Activated T-cell treated with anti-CD3 and anti-CD28 coated beads, Interleukin-2, amount 50 U/mL, for 48 hours (primary cell): Measurements from ENCODE around the gene TMEM151B.
A peak's percentile ranks its signal among the peaks of the same experiment; 100 is the strongest.
"Not testable (repeated sequence)": the region's sequence is repeated elsewhere in the genome, so short reads cannot be mapped to it uniquely, and the experiment has no call there.

Source experiments
- DNase-seq, 2 experiments: peaks; one replicate each; pipeline ENCODE4 v3.0.0-alpha.2; 2020

The TMEM151B gene

DNA sequence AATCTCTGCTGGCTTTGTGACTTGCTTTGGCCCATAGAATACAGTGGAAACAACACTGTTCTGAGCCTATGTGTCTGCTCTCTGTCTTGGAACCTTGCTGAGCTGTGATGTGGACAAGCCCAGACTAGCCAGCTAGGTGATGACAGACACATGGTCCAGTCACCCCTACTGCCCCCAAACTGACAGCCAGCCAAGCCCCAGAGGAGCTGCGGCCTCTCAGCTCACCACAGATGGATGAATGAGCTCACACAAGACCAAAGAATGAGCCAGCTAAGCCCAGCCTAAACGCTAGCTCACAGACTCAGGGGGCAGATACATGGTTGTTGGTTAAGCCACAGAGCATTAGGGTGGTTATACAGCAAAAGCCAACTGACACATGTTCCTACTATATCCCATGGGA lies 38.8 kb downstream of the TMEM151B start:
- DNase-seq = no peak

DNA sequence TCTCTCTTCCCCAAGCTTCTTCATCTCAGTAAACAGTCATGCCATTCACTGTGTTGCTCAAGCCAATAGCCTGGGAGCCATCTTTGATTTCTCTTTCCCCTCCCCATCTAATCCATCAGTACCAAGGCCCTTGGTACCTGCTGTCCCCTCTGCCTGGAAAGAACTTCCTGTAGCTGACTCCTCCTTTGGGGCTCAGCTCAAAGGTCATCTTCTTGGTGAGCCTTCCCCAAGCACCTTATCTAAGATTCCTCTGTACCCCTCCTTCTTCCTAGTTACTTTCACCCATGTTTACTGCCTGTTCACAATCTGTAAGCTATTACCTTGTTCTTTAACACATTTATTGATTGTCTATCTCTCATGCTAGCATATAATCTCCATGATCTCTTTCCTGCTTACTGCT lies 39.4 kb downstream of the TMEM151B start:
- DNase-seq = no peak

DNA sequence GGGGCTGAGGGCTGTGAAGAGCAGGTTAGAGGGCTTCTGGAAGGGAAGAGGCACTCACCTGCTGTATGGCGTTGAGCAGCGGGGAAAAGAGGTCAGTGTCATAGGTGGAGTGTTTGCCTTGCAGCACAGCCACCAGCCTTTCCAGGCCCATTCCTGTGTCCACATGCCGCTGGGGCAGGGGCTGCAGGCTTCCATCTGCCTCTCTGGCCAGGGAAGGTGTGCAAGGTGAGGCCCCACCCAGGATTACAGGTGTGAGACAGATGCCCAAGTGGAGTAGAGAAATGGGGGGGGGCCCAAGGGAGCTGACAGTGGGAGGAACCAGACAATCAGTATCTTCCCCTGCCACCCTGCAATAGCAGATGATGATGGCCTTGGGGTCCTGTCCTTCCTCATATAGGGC lies 40.0 kb downstream of the TMEM151B start:
- no peak for DNase-seq

DNA sequence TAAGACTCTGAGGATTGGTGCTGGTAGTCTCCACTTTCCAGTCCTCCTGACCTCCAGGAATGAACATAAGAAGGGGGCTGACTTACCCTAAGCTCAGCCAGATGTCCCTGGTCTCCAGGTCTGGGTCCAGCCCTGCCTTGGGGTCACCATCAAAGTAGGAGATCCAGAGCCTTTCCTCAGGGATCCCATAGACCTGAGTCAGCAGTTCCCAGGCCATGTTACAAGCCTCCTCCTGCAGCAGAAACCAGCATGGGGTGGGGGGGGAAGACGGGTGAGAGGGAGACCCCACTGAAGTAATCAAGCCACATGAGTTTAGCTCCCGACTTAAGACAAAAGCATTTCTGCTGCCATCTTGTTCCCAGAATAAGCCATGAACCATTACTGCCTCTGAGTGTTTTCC lies 41.1 kb downstream of the TMEM151B start:
- DNase-seq = no peak

DNA sequence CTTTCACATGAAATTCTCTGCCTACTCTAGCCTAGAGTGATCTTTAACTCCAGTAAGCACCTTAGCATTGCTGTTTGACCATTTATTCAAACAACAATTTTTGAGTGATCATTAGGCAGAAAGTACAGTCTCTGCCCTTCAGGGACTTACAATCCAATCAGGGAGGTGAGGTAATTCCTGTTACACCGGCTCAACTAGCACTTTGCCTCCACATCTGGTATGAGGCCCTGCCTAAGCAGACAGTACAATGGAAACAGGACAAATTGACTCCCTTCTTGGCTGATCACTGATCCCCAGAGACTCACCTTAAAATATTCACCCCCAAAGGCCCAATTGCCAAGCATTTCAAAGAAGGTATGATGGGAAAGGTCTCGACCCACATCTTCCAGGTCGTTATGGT lies 41.5 kb downstream of the TMEM151B start:
- no peak for DNase-seq

DNA sequence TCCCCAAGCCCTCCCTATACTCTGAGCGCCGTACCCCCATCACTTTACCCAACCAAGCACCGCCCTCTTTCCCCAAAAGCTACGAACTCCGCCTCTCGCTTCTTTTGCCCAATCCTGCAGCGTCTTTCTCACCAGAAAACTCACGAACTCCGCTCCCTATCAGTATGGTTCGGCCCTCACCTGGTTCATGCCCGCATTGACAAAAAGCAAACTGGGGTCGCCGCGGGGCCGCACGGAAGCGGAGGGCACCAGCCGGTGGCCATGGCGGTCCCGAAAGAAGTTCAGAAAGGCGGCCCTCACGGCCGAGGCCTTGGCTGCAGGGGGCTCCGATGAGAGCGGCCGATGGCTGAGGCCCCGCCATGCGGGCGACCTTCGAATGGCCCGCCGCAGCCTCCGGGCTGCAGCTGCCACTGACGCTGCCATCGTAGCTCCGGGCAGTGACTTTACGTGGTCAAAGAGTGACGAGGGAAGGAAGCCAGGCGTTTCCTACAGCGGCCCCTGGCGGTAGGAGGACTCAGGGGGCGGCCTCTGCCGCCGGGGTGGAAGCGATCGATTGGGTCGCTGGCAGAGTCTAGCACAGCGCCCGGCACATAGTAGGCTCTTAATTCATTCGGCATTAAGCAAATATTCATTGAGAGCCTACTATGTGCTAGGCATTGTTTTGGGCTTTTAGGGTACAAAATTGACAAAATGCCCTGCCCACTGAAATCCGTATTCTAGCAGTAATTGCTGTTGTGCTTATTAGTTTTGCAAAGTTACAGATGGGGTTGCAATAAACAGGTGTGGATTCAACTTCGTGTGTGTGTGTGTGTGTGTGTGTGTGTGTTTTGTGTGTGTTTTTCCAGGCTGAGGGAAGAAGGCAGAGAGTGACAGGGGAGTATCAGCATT lies 42.9 kb downstream of the TMEM151B start, which contains the start of gene AARS2:
AARS2 (minus strand) TSS at position 447 of the 888 bp plus-strand sequence; CDS start at position 423, 24 bp downstream.
- peak; percentile 97 to 98 for DNase-seq

DNA sequence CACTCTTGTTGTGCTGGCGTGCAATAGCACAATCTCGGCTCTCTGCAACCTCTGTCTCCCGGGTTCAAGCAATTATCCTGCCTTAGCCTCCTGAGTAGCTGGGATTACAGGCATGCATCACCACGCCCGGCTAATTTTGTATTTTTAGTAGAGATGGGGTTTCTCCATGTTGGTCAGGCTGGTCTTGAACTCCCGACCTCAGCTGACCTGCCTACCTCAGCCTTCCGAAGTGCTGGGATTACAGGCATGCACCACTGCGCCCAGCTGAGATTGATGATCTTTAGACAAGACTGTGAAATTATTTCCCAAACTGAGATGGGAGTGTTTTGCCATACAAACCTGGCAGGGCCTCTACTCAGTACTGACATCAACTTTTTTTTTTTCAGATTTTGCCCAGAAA lies 44.4 kb downstream of the TMEM151B start:
- DNase-seq = not testable (repeated sequence)

DNA sequence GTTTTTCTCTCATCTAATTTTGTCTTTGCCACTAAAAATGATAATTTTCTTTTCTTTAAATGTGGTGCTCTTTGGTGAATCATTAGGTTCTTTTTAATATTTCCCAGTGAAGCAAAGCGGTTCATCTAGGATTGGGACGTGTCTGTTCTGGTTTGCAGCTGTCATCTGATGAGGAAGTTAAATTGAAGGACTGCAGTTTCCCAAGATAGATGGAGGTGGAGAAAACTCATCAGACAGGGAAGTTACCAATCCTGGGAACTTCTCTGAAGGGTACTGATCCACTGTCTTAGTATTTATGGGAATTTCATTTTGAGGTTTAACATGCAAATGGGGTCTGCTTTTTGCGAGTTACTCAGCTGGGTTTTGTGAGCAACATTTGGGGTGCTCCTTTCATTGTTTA lies 45.3 kb downstream of the TMEM151B start:
- no peak for DNase-seq

DNA sequence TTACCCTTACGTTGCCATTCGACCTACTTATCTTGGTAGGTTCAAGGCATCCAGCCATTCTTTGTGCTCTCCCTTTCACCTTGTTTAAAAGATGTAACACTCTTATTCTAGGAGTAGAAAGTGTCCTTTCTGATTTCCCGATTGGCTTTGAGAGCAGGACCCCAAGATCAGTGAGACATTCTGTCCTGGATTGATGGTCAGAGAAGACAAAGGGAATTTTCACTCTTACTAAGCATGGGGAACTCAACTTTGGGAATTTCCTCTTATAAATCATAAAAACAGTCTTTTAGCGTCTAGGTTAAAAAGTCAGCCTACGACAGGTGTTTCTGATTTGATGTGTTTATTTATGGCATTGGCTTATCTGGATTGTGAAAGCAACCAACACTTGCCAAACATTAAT lies 45.7 kb downstream of the TMEM151B start:
- no peak for DNase-seq

DNA sequence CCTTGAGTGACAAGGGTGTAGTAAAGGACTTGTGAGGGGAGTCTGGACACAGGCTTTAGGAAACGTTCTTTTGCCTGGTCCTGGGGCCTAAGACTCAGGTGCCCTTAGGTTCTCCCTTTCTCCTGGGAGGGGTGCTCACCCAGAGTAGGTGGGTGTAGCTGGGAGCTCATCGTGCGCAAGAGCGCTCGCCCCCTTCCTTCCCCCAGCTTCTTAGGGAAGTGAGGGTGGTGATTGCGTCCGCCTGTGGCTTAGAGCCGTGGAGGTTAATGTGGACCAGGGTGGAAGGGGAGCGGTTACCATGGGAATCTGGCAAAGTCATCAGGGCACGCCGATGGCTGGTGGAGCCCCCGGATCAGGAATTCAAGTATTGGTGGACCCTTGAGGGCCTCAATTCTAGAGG lies 46.2 kb downstream of the TMEM151B start:
- no peak for DNase-seq

DNA sequence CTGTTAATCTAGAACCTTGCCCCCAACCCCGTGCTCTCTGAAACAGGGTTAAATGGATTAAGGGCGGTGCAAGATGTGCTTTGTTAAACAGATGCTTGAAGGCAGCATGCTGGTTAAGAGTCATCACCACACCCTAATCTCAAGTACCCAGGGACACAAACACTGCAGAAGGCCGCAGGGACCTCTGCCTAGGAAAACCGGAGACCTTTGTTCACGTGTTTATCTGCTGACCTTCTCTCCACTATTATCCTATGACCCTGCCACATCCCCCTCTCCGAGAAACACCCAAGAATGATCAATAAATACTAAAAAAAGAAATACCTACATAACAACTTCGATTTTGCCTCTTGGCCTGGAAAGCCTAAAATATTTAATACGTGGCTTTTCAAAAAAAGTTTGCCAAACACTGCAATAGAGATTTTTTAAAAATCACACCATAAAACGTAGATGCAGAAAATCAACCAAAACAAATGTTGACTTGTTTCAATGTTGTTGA lies 46.9 kb downstream of the TMEM151B start:
- DNase-seq = not testable (repeated sequence)

DNA sequence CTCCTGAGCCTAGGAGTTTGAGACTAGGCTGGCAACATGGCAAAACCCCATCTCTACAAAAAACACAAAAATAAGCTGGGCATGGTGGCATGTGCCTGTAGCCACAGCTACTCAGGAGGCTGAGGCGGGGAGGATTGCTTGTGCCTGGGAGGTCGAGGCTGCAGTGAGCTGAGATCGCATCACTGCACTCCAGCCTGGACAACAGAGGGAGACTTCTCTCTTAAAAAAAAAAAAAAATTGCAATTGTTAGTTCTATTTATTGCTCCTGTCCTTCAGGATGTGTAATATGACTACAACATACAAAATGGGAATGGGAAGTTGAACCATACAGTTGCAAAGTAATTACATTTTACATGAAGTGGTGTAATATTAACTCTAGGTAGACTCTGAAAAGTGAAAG lies 51.0 kb downstream of the TMEM151B start:
- DNase-seq = no peak

DNA sequence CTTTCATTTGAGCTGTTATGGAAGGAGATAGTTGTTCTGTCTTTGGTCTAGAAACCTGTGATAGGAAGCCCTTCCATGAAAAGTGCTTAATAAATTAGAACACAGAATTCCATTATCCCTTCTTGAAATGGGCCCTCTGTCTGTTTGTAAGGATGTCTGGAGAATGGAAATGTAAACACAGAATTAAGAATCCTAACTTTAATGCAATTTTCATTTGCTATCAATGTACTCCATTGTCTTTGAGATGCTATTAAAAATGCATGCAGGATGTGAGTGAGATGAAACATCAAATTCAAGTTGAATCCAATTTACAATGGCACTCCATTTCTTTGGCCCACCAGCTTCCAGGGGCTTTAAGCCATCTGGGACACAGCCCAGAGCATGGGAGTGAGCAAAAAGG lies 56.8 kb downstream of the TMEM151B start:
- no peak for DNase-seq

DNA sequence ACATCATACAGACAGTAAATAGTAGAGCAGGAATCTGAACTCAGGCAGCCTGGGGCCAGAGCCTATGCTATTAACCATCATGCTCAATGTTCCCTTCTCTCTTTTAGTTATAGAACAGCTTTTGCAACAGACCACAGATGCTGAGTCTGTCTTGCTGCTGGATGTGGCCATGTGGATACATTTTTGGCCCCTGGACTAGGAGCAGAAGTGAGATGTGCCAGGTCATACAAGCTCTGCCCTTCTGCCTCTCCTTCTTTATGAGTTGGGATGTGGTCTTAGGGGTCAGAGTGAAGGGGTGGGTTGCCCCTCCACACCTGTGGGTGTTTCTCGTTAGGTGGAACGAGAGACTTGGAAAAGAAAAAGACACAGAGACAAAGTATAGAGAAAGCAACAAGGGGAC lies 57.5 kb downstream of the TMEM151B start:
- DNase-seq = no peak

DNA sequence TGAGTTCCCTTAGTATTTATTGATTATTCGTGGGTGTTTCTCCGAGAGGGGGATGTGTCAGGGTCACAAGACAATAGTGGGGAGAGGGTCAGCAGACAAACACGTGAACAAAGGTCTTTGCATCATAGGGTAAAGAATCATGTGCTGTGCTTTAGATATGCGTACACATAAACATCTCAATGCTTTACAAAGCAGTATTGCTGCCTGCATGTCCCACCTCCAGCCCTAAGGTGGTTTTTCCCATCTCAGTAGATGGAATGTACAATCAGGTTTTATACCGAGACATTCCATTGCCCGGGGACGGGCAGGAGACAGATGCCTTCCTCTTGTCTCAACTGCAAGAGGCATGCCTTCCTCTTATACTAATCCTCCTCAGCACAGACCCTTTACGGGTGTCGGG lies 58.0 kb downstream of the TMEM151B start:
- not testable (repeated sequence) for DNase-seq

DNA sequence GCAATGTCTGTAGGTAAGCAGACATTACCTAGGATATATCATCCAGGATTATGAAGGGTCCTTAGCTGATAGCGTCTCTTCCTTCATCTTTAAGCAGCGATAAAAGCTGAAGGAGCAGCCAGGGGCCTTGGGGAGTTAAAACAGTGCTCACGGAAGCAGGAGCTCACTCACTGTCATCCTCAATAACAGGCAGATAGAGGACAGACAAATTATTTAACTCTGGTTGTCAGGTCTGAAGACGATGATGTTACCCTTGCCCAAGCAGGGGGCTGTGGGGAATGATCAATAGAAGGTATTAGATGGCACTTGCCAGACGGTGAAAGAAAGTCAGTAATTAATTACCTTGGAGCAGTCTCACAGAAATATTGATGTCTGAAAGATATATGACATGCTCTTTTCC lies 59.6 kb downstream of the TMEM151B start:
- DNase-seq = no peak

DNA sequence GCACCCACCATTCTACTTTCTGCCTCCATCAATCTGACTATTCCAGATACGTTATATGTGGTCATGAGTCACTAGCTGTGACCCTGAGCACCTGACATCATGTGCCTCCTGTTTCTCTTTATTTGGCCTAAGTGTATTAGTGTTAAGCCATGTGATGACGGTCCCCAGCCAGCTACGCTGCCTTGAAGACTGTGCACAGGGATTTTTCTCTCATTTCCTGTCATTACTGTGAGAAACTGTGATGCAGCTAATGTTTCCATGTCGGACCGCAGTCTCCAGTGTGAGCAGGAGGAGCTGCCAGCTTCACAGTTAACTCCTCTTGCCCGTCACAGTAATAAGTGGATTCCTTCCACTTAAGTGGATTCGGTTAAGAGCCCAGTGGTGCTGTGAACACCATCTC lies 62.3 kb downstream of the TMEM151B start:
- DNase-seq = no peak

DNA sequence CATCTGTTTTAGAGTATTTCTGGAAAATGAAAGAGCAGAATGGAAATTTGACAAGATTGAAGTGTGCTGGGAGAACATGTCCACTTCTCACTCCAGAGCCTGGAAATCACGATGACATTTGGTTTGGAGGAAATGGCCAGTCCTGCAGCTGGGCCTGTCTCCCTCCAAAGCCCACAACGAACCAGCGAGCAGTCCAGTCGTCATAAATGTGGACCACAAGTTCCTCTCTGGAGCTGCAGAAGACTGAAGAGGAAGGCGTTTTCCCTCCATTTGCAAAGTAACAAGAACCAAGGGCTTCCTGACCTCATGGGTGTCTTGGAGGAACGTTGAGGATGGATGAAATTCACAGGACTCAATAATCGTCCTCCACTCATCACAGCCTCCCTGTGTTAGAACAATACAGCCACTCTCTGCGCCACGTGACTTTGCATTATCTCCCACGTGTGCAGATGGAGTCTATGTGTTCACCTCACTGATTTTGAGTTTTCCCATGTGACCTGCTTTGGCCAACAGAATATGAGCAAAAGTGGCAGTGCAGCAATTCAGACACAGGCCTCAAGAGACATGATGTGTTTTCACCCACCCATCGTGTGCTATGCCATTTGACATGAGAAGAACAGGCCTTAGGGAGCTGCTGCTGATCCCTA lies 63.1 kb downstream of the TMEM151B start:
- DNase-seq = no peak

DNA sequence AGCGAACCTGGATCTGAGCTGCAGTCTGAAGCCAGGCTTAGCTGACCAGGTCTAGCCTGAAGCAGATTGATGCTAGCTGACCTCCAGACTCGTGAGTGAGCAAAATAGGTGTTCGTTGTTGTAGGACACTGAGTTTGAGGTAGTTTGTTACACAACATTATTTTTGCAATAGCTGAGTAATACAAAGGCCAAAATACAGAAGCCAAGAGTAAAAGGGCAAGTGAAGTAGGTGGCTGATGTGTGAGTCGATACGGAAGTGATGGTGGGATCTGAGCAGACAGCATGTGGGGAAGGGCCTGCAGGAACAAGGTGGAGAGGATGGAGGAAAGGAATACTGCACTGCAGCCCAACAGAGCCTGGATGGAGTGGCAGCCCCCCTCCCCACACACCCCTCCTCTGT lies 63.7 kb downstream of the TMEM151B start:
- no peak for DNase-seq

DNA sequence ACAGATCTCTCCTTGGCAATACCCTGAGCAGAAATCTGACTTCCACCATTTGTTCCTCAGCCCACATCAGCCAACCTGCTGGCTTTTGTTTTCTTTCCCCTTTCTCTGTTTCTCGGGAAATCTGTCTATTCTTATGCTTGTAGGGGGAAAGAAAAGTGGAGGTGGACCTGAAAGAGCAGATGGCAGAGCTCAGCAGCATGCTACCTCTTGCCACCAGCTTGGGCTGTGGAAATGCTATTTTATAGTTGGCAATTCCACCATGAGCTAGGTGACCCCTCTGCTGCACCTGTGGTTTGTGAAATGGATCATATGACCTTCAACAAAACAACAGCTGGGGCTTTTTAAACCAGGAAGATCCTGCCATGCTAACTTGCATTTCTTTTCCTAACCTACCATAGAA lies 65.4 kb downstream of the TMEM151B start:
- DNase-seq = no peak

DNA sequence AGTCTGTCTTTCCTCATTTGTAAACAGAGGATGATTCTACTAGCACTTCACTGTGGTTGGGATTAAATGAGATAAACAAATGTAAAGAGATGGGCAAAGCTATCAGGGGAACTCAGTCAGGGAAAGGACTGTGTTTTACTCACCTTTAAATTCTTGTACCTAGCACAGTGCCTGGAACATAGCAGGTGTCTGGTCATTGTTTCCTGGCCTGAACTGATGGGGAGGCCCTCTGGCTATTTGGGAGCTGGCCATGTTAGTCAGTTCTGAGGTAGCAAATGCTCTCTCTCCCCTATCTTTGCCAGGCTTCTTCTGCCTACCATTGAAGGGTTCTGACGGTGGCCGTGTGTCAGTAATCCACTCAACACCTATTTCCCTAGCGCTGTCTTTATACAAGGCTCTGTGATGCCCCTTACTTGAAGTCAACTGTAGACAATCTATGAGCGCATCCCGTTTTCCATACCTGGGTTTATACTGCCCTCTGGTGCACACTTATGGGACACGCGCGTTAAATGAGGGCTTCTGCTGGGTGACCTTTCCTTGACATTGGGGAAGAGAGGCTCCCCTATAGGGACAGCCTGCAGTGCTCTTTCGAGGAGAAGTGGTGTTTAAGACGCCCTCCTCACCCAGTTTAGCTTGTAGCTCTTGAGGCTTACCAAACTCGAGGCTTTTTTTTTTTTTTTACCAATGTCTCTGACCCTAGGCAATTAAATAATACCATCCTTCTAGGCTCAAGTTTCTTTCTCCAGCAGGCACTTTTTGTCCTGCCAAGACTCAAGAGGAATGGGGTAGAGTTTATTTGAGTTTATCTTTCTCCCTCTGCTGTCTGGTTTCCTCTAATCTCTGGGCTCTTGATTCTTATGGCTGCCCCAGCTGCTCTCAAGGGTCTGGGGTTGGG lies 68.2 kb downstream of the TMEM151B start:
- DNase-seq = peak; percentile 82 to 84

DNA sequence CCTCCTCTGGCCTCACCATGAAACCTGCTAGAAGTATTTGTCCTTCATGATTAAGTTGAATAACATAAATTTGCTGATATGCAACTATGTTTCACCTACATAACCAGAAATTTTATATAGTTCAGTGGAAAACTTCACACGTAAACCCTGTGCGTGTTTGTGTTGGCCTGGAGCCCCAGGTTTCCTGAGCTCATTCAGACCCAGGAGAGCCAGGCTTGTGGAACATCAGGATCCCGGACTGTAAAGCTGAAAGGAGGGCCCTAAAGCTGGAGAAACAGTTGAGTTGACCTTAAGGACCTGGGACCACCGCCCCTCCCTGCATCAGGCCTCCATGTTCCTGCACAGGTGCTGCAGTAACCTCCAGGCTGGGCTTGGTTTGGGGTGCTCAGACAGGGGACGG lies 69.1 kb downstream of the TMEM151B start:
- DNase-seq = no peak
